GM12878 (cell line): ENCODE results near the gene ALKBH1. TPM values are rescaled to one million over a fixed set of nuclear protein-coding genes. Genes with fewer than 3 reads are reported as not detected.

ENCODE experiments used
- ATAC-seq: fragments of 200-7000 bp; cut with Tn5 transposase; 3 replicates; pipeline ENCODE4 v1.9.1; 2020; ENCODE audit warnings: mild to moderate bottlenecking, moderate library complexity
- BruUV-seq: library from RNA; stranded (reverse); fragments of 400-500 nt; replicated peaks from 2 replicates; lab custom pipeline; 2021; lab: Mats Ljungman, UMichigan
- CTCF ChIA-PET: fragments of 300-600 bp; sonication (Branson Sonifier 250); formaldehyde crosslinking; extraction: SDS; loops from one replicate; lab custom pipeline; 2021; ENCODE audit warnings: inconsistent platforms; lab: Yijun Ruan, JAX
- POLR2A ChIA-PET: fragments of 350-600 bp; formaldehyde crosslinking; extraction: SDS; loops from one replicate; lab custom pipeline; 2021; ENCODE audit warnings: inconsistent platforms; lab: Charles Lee
- RAD21 ChIA-PET: fragments of 300-600 bp; sonication (Branson Sonifier 250); formaldehyde crosslinking; loops from one replicate; lab custom pipeline; 2023; ENCODE audit warnings: antibody characterized with exemption; ENCODE audit not compliant: unreplicated experiment; lab: Charles Lee
- SMC1A ChIA-PET: fragments of 300-600 bp; sonication (Branson Sonifier 250); formaldehyde crosslinking; loops from one replicate; lab custom pipeline; 2023; ENCODE audit not compliant: unreplicated experiment, uncharacterized antibody; lab: Charles Lee
- DNase-seq: peaks from one replicate; pipeline ENCODE4 v3.0.0-alpha.2; 2011; ENCODE audit warnings: low read depth, low spot score
- FAIRE-seq: peaks from 3 replicates; lab custom pipeline; 2011; peaks lifted over from hg19 to GRCh38; lab: Jason Lieb, UNC
- H2AFZ ChIP-seq: 2 replicates; pipeline ENCODE4 v1.6.0; 2011; ENCODE audit warnings: low read depth, low read length, control low read depth; ENCODE audit not compliant: control insufficient read depth
- H3K27ac ChIP-seq: 2 replicates; pipeline ENCODE4 v1.5.1; 2011; ENCODE audit warnings: control low read depth; ENCODE audit not compliant: control insufficient read depth, insufficient read depth
- H3K27me3 ChIP-seq, 2 experiments: replicated peaks in 1 of 2; 2 replicates each; pipeline versions ENCODE4 v1.6.0 to v1.6.1; 2011; ENCODE audit warnings: low read length in 1 of 2; ENCODE audit not compliant: control insufficient read depth in 2 of 2, insufficient read depth in 2 of 2
- H3K36me3 ChIP-seq, 2 experiments: 2 replicates each; pipeline ENCODE4 v1.5.1; 2011; ENCODE audit warnings: low read length in 1 of 2; ENCODE audit not compliant: control insufficient read depth in 2 of 2, insufficient read depth in 2 of 2
- H3K4me1 ChIP-seq: 2 replicates; pipeline ENCODE4 v1.6.1; 2011; ENCODE audit warnings: mild to moderate bottlenecking, low read length, moderate library complexity, mixed read lengths; ENCODE audit not compliant: control insufficient read depth, insufficient read depth
- H3K4me2 ChIP-seq: 2 replicates; pipeline ENCODE4 v1.6.0; 2011; ENCODE audit warnings: control low read depth; ENCODE audit not compliant: control insufficient read depth, insufficient read depth
- H3K4me3 ChIP-seq: fragments of 200-600 bp; sonication (generic); 2 replicates; pipeline ENCODE4 v1.5.1; 2016
- H3K79me2 ChIP-seq: 2 replicates; pipeline ENCODE4 v1.6.0; 2011; ENCODE audit warnings: low read length; ENCODE audit not compliant: control insufficient read depth, insufficient read depth
- H3K9ac ChIP-seq: 2 replicates; pipeline ENCODE4 v1.8.0; 2011; ENCODE audit warnings: low read length, control low read depth, mixed read lengths; ENCODE audit not compliant: control insufficient read depth, insufficient read depth
- H3K9me3 ChIP-seq: replicated peaks from 3 replicates; pipeline ENCODE4 v1.5.1; 2011; ENCODE audit warnings: mild to moderate bottlenecking, low read length; ENCODE audit not compliant: control insufficient read depth, insufficient read depth
- H4K20me1 ChIP-seq: 2 replicates; pipeline ENCODE4 v1.6.0; 2011; ENCODE audit not compliant: control insufficient read depth, insufficient read depth
- ATF2 ChIP-seq: IDR thresholded peaks from 2 replicates; pipeline ENCODE4 v1.6.1; 2012; ENCODE audit warnings: low read length, inconsistent platforms
- EZH2 ChIP-seq: IDR thresholded peaks from 2 replicates; pipeline ENCODE4 v1.6.1; 2012; ENCODE audit warnings: low read depth, mild to moderate bottlenecking, control low read depth, inconsistent platforms, low read length, borderline replicate concordance; ENCODE audit not compliant: control insufficient read depth
- FOS ChIP-seq: IDR thresholded peaks from 3 replicates; pipeline ENCODE4 v1.6.1; 2011; ENCODE audit warnings: borderline replicate concordance; ENCODE audit not compliant: insufficient read length; ENCODE audit errors: extremely low read depth
- NRF1 ChIP-seq: conservative IDR thresholded peaks from 2 replicates; pipeline ENCODE4 v1.6.1; 2011; ENCODE audit warnings: mild to moderate bottlenecking, low read depth, low read length, improper control_type of control experiment
- PAX8 ChIP-seq: fragments of 450-650 bp; IDR thresholded peaks from 2 replicates; pipeline ENCODE4 v1.6.1; 2017; ENCODE audit warnings: mild to moderate bottlenecking, moderate library complexity
- POLR2AphosphoS2 ChIP-seq: IDR thresholded peaks from 2 replicates; pipeline ENCODE4 v1.6.1; 2011; ENCODE audit warnings: low read depth, mild to moderate bottlenecking, low read length, improper control_type of control experiment, moderate library complexity
- RAD21 ChIP-seq: IDR thresholded peaks from 2 replicates; pipeline ENCODE4 v1.6.1; 2011; ENCODE audit warnings: mild to moderate bottlenecking, low read depth, low read length, moderate library complexity; ENCODE audit not compliant: insufficient read depth
- RELA ChIP-seq: fragments of 450-650 bp; IDR thresholded peaks from 2 replicates; pipeline ENCODE4 v1.8.0; 2014; ENCODE audit warnings: borderline replicate concordance; ENCODE audit not compliant: partially characterized antibody
- TARDBP ChIP-seq: IDR thresholded peaks from 2 replicates; pipeline ENCODE4 v1.6.1; 2016; ENCODE audit warnings: borderline replicate concordance
- WGBS: methylation state at CpG from one replicate; pipeline ENCODE4 v1.1.6; 2016; ENCODE audit warnings: low lambda C conversion rate; ENCODE audit not compliant: insufficient replicate concordance, insufficient coverage; ENCODE audit errors: missing lambda C conversion rate; 5-methylcytosine and 5-hydroxymethylcytosine counted together
- in situ Hi-C: fragments of 300-500 bp; cut with MboI; formaldehyde crosslinking; loops from 9 replicates; pipeline ENCODE4 v1.14.3; 2018; ENCODE audit warnings: mixed read lengths
- intact Hi-C: fragments of 100-400 bp; cut with micrococcal nuclease; formaldehyde crosslinking; loops from one replicate; pipeline ENCODE4 v1.14.2; 2022; ENCODE audit not compliant: unreplicated experiment
- polyA plus RNA-seq, 11 experiments: library from polyadenylated mRNA; depleted of rRNA in 4 of 11; unstranded in 6 of 11; stranded (reverse) in 5 of 11; fragments of >200 nt; fragmentation: Nextera tagmentation in 4 of 11; fragmentation: Illumina TruSeq in 1 of 11; extraction: Ambion mirVana in 4 of 11; extraction: Trizol in 1 of 11; gene quantifications; 1 replicate in 1 of 11; 2 replicates in 10 of 11; pipeline versions ENCODE4 v1.2.1 to v1.2.3, GENCODE V29; 2011 to 2016; ENCODE audit warnings: inconsistent platforms in 2 of 11, missing spikeins in 2 of 11, low read depth in 1 of 11
- total RNA-seq, 4 experiments: library from RNA; depleted of rRNA in 3 of 4; stranded (reverse); fragments of >200 nt in 3 of 4; fragmentation: Illumina TruSeq in 1 of 4; extraction: Trizol in 1 of 4; gene quantifications; 2 replicates each; pipeline versions ENCODE4 v1.2.1 to v1.2.3, GENCODE V29; 2013 to 2021

The ALKBH1 gene
- total and polyA plus RNA-seq, 10 of the 15 experiments (the other 5 are each of a cell fraction or from before 2014, with no cell fraction given): 6.5 to 24.1 (median 17.0) TPM

GRCh38 chr14:77647853-77648252 is 60.0 kb downstream of the ALKBH1 start:
- Histone ChIP-seq H4K20me1 (no peaks in the 10 kb centered on the region), H3K9ac (no peak overlapping the region)

More at GRCh38 chr14:77647853-77648252, 60.0 kb downstream of the ALKBH1 start:
- no peak overlapping the region for H3K4me3 ChIP-seq
- ChIA-PET CTCF (no interaction called here), RAD21 (no interaction called here)
- 55% methylated on average over 2 of the region's 2 CpGs for WGBS
- H3K9me3 ChIP-seq: no peaks in the 10 kb centered on the region; the same call in 2 of the 3 replicates
- intact Hi-C loops: no loop called here
- in situ Hi-C loops: no loop called here
- H3K36me3 ChIP-seq: no peaks in the 10 kb centered on the region
- BruUV-seq: no TSS peak
- DNase-seq: no peak
- TF ChIP-seq RAD21: no peak
- TF ChIP-seq TARDBP: no peak
- TF ChIP-seq EZH2: no peak
- no peak for TF ChIP-seq PAX8
- TF ChIP-seq FOS: no peak
- TF ChIP-seq ATF2: no peak
- TF ChIP-seq RELA: no peak
- TF ChIP-seq POLR2AphosphoS2: no peak
- no peak for TF ChIP-seq NRF1
- TF ChIP-seq, all 136 proteins: peak for 0
- no peaks in the 10 kb centered on the region; the same call in 1 of the 2 replicates for H3K4me1 ChIP-seq
- H3K27me3 ChIP-seq: no peaks in the 10 kb centered on the region
- ChIA-PET POLR2A (no interaction called here), SMC1A (interaction anchor here (0.6 to 1.4 kb wide), 2 partner anchors 94 to 201 kb away, joined by 3 to 5 read pairs; no protein-coding TSS in a partner anchor)
- FAIRE-seq: no peak
- H3K79me2 ChIP-seq: no peaks in the 10 kb centered on the region
- ATAC-seq: no peak
- H2AFZ ChIP-seq: no peak overlapping the region
- no peak overlapping the region for H3K4me2 ChIP-seq
- no peak overlapping the region for H3K27ac ChIP-seq
